Skeletal muscle tissue (tissue), 4 donors: ENCODE data around the gene ENPP7. TPM values are rescaled to one million over a fixed set of nuclear protein-coding genes. Genes with fewer than 3 reads are reported as not detected.
"Not testable (repeated sequence)": the region's sequence is repeated elsewhere in the genome, so short reads cannot be mapped to it uniquely, and the experiment has no call there.

Experiments
- H3K27ac ChIP-seq: one replicate; pipeline ENCODE4 v1.7.0; 2013; ENCODE audit warnings: mild to moderate bottlenecking, low read depth, low read length, inconsistent platforms
- H3K27me3 ChIP-seq, 3 donors: one replicate each; pipeline ENCODE4 v1.7.0; 2013; ENCODE audit warnings: low read length in 3 of 3; ENCODE audit not compliant: control insufficient read depth in 3 of 3, insufficient read depth in 3 of 3
- H3K36me3 ChIP-seq, 3 donors: one replicate each; pipeline ENCODE4 v1.7.0; 2013; ENCODE audit warnings: low read length in 3 of 3; ENCODE audit not compliant: control insufficient read depth in 3 of 3, insufficient read depth in 3 of 3
- H3K4me1 ChIP-seq, 3 donors: one replicate each; pipeline ENCODE4 v1.7.0; 2013; ENCODE audit warnings: low read length in 3 of 3, mild to moderate bottlenecking in 3 of 3; ENCODE audit not compliant: control insufficient read depth in 3 of 3, insufficient read depth in 3 of 3
- H3K4me3 ChIP-seq, 3 donors: one replicate each; pipeline ENCODE4 v1.7.0; 2013; ENCODE audit warnings: low read length in 3 of 3
- H3K9ac ChIP-seq, 3 donors: one replicate each; pipeline ENCODE4 v1.7.0; 2013; ENCODE audit warnings: low read length in 3 of 3, mild to moderate bottlenecking in 3 of 3, moderate library complexity in 2 of 3, low read depth in 1 of 3
- H3K9me3 ChIP-seq, 3 donors: one replicate each; pipeline ENCODE4 v1.7.0; 2013; ENCODE audit warnings: low read length in 3 of 3; ENCODE audit not compliant: control insufficient read depth in 3 of 3
- total RNA-seq: library from RNA; depleted of rRNA; stranded (reverse); fragments of >200 nt; gene quantifications from one replicate; pipeline ENCODE4 v1.2.3, GENCODE V29; 2014
- donor health status: Osteomylitis.

The ENPP7 gene
- total RNA-seq, 1 donor from 2014 or later = not detected

DNA sequence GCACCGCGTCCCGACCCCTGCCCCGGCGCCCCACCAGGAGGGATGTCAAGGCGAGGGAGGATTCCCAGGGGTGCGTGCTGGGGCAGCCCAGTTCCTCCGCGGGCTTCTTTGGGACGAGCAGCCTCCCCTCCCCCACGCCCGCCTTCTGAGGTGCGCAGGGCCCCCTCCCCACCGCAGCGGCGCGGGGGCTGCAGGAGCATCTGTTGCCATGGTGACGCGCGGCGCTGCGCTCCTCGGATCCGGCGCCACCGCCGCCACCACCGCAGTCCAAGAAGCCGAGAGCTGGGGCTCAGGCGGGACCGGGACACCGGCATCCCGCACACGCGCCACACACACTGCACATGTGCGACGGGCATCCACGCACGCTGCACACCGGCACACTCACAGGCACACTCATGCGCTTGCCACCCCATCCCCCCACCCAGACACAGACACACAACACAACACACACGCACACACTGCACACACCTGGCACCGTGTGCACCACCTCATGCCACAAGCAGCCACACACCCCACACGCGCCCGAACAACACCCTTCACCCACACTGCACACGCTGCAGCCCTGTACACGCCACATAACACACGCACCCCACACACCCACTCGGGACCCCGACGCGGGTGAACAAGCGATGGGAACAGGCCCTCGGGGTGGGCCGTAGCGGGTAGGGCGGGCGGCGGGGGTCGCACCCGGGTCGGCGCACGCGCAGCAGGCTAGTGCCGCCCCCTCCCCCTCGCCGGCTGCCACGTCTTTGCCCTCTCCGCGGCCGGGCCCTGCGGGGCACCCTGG lies 17.0 kb downstream of the ENPP7 start:
- H3K36me3 ChIP-seq = no peaks in the 10 kb centered on the region
- H3K9ac ChIP-seq = no peak overlapping the region
- peaks cover 0 to 5% (median 4%) of the 10 kb centered on the region in 3 donors for H3K4me1 ChIP-seq
- H3K27ac ChIP-seq = no peak overlapping the region
- H3K27me3 ChIP-seq = peaks cover 50 to 61% (median 58%) of the 10 kb centered on the region in 3 donors
- no peak overlapping the region for H3K4me3 ChIP-seq
- no peaks in the 10 kb centered on the region for H3K9me3 ChIP-seq

DNA sequence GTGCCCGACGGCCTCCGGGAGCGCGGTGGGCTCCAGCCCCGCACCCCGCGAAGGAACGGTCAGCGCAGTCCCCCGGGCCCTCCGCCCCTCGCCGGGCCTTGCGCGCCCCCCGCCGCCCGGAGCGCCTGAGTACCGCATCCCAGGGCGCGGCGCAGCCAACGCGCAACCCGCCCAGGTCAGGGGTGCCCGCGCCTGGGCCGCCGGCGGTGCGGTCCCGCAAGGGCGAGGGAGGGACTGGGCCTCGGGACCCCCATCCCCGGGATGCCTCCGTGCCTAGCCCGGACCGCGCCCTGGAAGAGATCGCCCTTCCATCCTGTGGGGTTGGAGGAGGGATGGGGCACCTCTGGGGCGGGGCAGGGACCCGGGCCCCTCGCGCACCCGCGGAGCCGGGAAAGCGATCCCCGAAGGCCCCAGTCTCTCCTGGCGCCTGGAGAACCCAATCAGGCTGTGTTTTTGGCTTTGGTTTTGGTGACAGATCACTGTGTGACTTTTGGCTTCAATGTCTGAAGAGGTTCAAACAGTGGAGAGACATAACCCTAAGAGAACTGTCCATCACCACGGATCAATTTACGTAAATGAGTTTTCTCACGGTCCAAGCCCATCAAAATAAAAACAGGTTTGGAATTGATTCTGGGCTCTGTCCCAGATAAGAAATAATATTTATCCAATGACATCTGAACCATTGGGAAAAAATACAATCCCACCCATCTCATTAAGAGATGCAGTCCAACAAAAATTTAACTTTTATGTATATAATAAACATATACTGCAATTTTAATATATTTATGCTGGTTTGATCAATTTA lies 17.8 kb downstream of the ENPP7 start:
- Histone ChIP-seq H3K27me3 (peaks cover 50 to 61% (median 56%) of the 10 kb centered on the region in 3 donors), H3K27ac (no peak overlapping the region), H3K4me3 (no peak overlapping the region), H3K9me3 (no peaks in the 10 kb centered on the region), H3K9ac (no peak overlapping the region), H3K36me3 (no peaks in the 10 kb centered on the region), H3K4me1 (peaks cover 0 to 5% (median 4%) of the 10 kb centered on the region in 3 donors)

DNA sequence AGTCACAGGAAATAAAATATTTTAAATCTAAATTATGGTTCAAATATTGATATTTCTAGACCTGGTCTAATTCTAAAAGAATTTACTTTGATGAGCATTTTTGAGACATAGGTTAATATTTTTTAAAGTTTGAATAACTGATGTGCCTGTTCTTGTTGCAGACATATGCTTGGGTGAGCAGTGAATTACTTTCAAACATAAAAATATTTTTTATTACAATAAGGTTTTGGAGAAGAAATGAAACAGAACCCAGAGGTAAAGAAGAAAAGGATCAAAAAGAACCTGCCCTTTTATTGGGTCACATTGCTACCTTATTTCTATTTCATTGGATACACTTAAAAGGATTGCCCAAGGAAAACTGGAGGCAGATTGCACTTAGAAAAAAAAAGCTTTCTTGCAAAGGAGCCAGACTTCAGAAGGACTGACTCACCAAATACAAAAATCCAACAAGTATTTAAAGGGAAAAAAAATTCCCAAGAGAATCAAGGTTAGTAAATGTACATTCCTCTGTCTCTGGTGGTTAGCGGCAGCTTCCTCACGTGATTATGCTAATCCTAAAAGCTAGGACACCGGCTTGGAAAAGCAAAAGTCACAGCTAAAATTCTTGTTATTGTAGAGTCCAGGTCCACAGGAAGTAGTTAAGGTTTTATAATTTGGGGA lies 18.5 kb downstream of the ENPP7 start:
- no peak overlapping the region for H3K4me3 ChIP-seq
- H3K4me1 ChIP-seq = peaks cover 0 to 5% (median 4%) of the 10 kb centered on the region in 3 donors
- no peak overlapping the region for H3K27ac ChIP-seq
- H3K27me3 ChIP-seq = peaks cover 50 to 64% (median 60%) of the 10 kb centered on the region in 3 donors
- no peaks in the 10 kb centered on the region for H3K9me3 ChIP-seq
- H3K9ac ChIP-seq = no peak overlapping the region
- no peaks in the 10 kb centered on the region for H3K36me3 ChIP-seq

DNA sequence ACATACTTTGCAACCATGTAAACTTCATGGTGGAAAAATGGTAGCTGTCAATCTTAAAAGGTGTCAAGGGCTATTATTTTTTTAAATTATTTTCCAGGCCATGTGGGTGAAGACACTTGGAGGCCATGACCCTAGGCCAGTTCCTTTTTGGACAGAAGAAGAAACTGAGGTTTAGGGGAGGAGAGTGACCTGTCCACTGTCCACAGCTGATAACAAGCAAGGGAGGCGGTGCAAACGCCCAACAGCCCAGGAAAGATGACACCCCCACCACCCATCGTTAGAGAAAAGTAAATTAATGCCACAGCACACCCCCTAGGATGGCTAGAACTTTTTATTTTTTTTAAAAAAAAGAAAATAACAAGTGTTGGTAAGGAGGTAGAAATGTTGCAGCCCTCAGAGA lies 19.2 kb downstream of the ENPP7 start:
- peaks cover 54 to 67% (median 66%) of the 10 kb centered on the region in 3 donors for H3K27me3 ChIP-seq
- no peaks in the 10 kb centered on the region for H3K36me3 ChIP-seq
- no peaks in the 10 kb centered on the region for H3K9me3 ChIP-seq
- H3K9ac ChIP-seq = no peak overlapping the region
- H3K4me1 ChIP-seq = peaks cover 0 to 5% (median 4%) of the 10 kb centered on the region in 3 donors
- no peak overlapping the region for H3K27ac ChIP-seq
- no peak overlapping the region for H3K4me3 ChIP-seq

- Histone ChIP-seq H3K27ac (no peak overlapping the region), H3K27me3 (peaks cover 48 to 71% (median 66%) of the 10 kb centered on the region in 3 donors), H3K4me1 (peaks cover 0 to 5% (median 4%) of the 10 kb centered on the region in 3 donors), H3K4me3 (no peak overlapping the region), H3K36me3 (no peaks in the 10 kb centered on the region), H3K9me3 (no peaks in the 10 kb centered on the region), H3K9ac (no peak overlapping the region)
These were observed 20.2 kb downstream of the ENPP7 start for GRCh38 chr17:79750650-79751545.

DNA sequence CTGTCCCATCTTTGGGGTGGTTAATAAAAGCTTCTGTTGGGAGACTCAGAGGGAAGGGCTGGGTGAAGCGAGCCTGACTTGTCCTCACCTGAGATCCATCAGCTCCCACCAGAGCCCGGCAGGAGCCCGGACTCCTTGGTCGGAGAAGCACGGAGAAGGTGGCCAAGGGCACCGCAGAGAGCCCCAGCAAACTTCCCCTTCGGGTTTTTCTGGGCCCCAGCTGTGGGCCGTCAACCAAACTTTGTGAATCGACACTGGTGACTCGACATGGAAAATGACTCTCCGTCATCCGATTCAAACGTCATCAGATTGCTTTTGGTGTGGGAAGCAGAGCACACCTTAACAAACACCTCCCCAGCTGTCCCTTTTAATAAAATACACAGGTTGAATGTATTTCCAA lies 21.4 kb downstream of the ENPP7 start:
- H3K27ac ChIP-seq = no peak overlapping the region
- no peaks in the 10 kb centered on the region for H3K9me3 ChIP-seq
- peaks cover 42 to 63% (median 61%) of the 10 kb centered on the region in 3 donors for H3K27me3 ChIP-seq
- no peaks in the 10 kb centered on the region for H3K36me3 ChIP-seq
- H3K4me1 ChIP-seq = peaks cover 0 to 4% (median 0%) of the 10 kb centered on the region in 3 donors
- H3K4me3 ChIP-seq = no peak overlapping the region
- no peak overlapping the region for H3K9ac ChIP-seq

- no peaks in the 10 kb centered on the region for H3K9me3 ChIP-seq
- no peak overlapping the region for H3K9ac ChIP-seq
- H3K36me3 ChIP-seq = no peaks in the 10 kb centered on the region
- H3K4me1 ChIP-seq = no peaks in the 10 kb centered on the region
- peaks cover 27 to 48% (median 47%) of the 10 kb centered on the region in 3 donors for H3K27me3 ChIP-seq
- no peak overlapping the region for H3K4me3 ChIP-seq
- H3K27ac ChIP-seq = no peak overlapping the region
These were observed 23.6 kb downstream of the ENPP7 start for GRCh38 chr17:79754370-79754769.

GRCh38 chr17:79754903-79755302 lies 24.2 kb downstream of the ENPP7 start:
- H3K4me1 ChIP-seq, H3K36me3 ChIP-seq, H3K9me3 ChIP-seq, H3K4me3 ChIP-seq, H3K27ac ChIP-seq, H3K9ac ChIP-seq: not testable (repeated sequence)
- peaks cover 24 to 43% (median 42%) of the 10 kb centered on the region in 3 donors for H3K27me3 ChIP-seq

GRCh38 chr17:79755591-79755990 lies 24.8 kb downstream of the ENPP7 start:
- H3K9me3 ChIP-seq = no peaks in the 10 kb centered on the region
- no peak overlapping the region for H3K27ac ChIP-seq
- no peaks in the 10 kb centered on the region for H3K4me1 ChIP-seq
- H3K9ac ChIP-seq = no peak overlapping the region
- H3K27me3 ChIP-seq = peaks cover 23 to 46% (median 37%) of the 10 kb centered on the region in 3 donors
- H3K36me3 ChIP-seq = no peaks in the 10 kb centered on the region
- H3K4me3 ChIP-seq = no peak overlapping the region
